ENCODE measurements around the gene DISC1.
"Not testable (repeated sequence)": the region's sequence is repeated elsewhere in the genome, so short reads cannot be mapped to it uniquely, and the experiment has no call there.

DISC1 gene

GRCh38 chr1:231728987-231729386, 102.4 kb downstream of the DISC1 start:
- DNase-seq (ENCODE audit: low read depth in 2 of 2): not testable (repeated sequence)

- DNase-seq (ENCODE audit: low read depth in 2 of 2): no peak
These were observed 103.0 kb downstream of the DISC1 start for GRCh38 chr1:231729544-231729943.

- no peak for DNase-seq (ENCODE audit: low read depth in 2 of 2)
These were observed 104.7 kb downstream of the DISC1 start for GRCh38 chr1:231731268-231731667.

- DNase-seq (ENCODE audit: low read depth in 2 of 2): no peak
These were observed 106.5 kb downstream of the DISC1 start for GRCh38 chr1:231733063-231733462.

DNA sequence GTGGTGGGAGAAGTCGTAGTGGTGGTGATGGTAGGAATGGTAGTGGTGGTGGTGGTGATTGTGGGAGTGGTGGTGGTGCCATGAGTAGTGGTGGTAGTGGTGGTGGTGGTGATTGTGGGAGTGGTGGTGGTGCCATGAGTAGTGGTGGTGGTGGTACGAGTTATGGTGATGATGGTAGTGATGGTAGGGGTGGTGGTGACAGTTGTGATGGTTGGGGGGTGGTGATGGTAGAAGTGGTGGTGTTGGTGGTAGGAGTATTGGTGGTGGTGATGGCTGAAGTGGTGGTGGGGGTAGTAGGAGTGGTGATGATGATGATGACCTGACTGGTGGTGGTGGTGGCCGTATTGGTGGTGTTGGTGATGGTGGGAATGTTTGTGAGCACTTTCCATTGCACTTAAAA, 107.1 kb downstream of the DISC1 start:
- no peak for DNase-seq (ENCODE audit: low read depth in 2 of 2)

DNA sequence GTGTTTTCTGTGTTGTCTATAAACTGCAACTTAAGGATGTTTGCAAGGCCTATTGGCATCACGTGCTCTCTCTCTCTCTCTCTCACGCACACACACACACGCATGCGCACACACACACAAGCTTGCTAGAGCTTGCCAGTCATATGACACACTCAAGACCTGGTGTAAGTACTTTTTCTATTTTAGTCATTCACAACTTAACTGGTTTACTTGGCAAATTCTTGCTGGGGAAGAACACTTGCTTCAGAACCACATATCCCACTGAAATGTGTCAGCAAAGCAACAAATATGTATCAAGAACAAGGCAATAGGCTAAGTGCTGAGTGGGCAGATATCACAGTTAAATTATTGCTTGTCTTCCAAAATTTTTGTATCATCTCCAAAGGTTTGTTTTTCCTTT, 107.8 kb downstream of the DISC1 start:
- DNase-seq (ENCODE audit: low read depth in 2 of 2): peak in 1 of 2 donors; percentile 6

GRCh38 chr1:231735411-231735810, 108.8 kb downstream of the DISC1 start:
- DNase-seq (ENCODE audit: low read depth in 2 of 2): no peak

DNA sequence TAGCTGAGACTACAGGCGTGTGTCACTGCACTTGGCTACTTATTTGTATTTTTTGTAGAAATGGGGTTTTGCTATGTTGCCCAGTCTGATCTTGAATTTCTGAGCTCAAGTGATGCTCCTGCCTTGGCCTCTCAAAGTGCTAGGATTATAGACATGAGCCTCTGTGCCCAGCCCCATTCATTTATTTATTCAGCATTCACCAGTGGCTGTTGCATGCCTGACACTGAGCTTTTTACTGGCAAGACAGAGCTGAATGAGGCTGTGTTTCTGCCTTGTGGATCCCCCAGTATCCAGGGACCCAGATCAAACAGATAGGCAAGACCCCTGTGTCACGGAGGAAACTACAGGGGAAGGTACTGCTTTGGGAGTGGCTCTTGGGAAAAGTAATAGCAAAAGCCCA, 109.4 kb downstream of the DISC1 start:
- no peak for DNase-seq (ENCODE audit: low read depth in 2 of 2)

GRCh38 chr1:231736464-231736863, 109.9 kb downstream of the DISC1 start:
- no peak for DNase-seq (ENCODE audit: low read depth in 2 of 2)

DNA sequence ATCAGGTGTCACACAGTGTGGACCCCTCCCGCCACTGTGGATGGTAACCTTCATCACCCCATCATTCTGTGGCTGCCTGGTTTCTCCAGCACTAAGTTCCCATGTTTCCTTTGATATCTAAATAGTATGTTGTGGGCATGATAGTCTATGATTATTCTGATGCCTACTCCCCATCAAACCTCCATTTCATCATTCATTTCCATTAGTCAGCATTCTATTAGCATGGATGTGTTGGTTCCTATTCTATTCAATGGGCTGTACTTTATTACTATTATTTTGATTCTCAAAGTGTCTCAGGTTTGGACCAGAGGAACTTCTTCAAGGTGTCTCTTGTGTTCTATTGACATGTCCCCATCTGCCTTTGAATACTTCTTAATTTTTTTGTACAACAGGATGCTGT, 112.0 kb downstream of the DISC1 start:
- DNase-seq (ENCODE audit: low read depth in 2 of 2): no peak

- no peak for DNase-seq (ENCODE audit: low read depth in 2 of 2)
These were observed 117.4 kb downstream of the DISC1 start for GRCh38 chr1:231743966-231744365.

GRCh38 chr1:231748760-231749415, 122.3 kb downstream of the DISC1 start:
- DNase-seq (ENCODE audit: low read depth in 2 of 2): no peak

- DNase-seq (ENCODE audit: low read depth in 2 of 2): no peak
These were observed 123.7 kb downstream of the DISC1 start for GRCh38 chr1:231750296-231750695.

DNA sequence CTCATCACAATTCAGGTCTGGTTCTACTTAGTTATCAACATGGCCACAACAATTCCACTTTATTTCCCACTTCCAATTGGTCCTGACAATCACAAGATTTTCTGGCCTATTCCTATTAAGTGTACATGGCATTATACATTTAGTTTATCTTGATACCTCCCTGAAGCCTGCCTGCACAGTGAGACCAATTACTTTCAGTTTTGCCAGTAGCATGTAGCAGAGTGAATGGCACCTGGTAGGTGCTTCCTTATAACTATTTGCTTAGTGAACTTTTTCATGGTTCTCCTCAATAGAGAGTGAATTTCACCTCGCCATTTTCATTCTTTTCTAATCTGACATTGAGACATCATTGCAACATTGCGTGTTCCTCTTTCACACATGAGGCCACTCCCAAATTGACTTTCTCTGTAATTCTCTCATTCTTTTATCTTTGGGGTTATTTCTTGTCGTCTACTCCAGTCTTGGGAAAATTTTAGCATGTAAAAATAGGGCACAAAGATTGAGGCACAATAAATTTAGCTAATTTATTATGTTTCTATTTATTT, 124.3 kb downstream of the DISC1 start:
- no peak for DNase-seq (ENCODE audit: low read depth in 2 of 2)

DNA sequence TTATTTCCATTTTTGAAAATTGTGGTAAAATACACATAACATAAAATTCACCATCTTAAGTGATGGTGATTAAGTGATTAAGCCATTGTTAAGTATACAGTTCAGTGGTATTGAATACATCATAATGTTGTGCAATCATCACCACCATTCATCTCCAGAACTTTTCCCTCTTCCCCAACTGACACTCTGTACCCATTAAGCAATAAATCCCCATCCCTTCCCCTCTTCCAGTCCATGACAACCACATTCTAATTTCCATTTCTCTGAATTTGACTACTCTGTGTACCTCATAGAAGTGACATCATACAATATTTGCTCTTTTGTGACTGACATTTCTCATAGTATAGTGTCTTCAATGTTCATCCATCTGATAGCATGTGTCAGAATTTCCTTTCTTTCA, 124.8 kb downstream of the DISC1 start:
- DNase-seq (ENCODE audit: low read depth in 2 of 2): no peak

- no peak for DNase-seq (ENCODE audit: low read depth in 2 of 2)
These were observed 126.7 kb downstream of the DISC1 start for GRCh38 chr1:231753313-231753712.

DNA sequence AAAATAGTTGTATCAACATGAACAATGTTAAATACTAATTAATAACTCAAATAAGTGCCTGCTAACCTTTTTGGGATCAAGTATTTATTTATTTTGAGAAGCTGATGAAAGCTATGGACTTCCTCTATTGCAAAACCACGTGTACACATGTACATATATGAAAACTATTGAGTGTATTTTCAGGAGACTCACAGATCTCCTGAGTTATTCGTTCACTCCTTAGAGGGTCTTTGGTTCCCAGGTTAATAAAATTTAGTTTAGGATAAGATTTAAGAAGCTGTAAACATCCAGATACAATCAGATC, 130.5 kb downstream of the DISC1 start:
- no peak for DNase-seq (ENCODE audit: low read depth in 2 of 2)

- DNase-seq (ENCODE audit: low read depth in 2 of 2): no peak
These were observed 131.2 kb downstream of the DISC1 start for GRCh38 chr1:231757759-231758158.

DNA sequence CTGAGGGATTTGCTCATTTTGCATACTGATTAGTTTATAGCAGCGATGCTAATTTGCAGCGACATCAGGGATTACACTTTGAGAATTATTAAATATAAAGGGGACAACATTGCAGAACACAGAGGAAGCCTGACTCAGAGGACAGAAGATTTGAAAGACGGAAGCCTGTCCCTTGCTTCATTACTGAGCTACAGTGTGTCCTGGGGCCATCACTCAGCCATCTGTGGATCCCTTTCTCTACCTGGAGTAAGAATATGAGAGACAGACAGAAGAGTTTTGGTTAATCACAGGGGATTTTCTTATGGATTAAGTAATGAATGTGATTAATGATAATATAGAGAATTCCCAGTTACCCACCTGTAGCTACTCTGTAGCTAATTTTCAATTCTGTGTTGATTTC, 134.7 kb downstream of the DISC1 start:
- DNase-seq (ENCODE audit: low read depth in 2 of 2): no peak

DNA sequence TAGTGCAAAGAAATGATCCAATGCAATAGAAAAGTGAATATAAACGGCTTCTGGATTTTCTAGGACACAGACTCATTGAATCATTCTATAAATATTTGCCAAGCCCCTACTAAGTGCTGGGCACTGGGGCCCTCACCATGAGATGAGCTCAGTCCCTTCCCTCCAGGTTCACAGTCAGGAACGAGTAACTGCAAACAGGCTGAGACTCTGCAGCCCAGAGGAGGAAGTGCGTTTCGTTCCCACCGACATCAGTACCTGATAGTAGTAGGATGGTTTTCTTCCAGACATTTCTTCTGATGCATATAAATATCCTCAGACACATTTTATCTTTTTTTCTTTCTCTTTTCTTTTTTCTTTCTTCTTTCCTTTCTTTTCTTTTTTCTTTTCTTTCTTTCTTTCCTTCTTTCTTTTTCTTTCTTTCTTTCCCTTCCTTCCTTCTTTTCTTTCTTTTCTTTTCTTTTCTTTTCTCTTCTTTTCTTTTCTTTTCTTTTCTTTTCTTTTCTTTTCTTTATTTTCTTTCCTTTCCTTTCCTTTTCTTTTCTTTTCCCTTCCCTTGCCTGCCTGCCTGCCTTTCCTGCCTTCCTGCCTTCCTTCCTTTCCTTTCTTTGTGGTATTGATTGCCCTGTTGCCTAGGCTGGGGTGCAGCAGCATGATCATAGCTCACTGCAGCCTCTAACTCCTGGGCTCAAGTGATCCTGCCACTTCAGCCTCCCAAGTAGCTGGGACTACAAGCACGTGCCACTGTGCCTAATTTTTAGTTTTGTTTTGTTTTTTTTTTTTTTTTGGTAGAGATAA, 135.4 kb downstream of the DISC1 start:
- no peak for DNase-seq (ENCODE audit: low read depth in 2 of 2)

DNA sequence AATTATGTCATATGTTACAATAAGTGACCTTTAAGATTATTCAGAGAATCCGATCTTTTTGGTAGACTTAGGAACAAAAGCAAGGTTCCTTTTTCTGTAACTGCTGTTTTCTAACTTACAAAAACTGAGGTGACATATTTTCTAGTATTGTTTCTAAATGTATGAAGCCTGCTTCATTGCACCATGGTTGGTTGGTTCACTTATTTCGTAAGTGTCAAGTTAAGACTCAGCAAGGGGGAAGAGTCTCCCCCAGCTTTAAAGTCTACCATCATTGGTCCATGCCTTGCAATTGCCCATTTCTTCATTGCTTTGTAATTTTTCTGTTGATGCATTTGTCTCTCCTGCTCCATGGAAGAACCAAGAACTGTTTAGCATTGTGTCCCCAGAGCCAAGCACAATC, 136.9 kb downstream of the DISC1 start:
- no peak for DNase-seq (ENCODE audit: low read depth in 2 of 2)

DNA sequence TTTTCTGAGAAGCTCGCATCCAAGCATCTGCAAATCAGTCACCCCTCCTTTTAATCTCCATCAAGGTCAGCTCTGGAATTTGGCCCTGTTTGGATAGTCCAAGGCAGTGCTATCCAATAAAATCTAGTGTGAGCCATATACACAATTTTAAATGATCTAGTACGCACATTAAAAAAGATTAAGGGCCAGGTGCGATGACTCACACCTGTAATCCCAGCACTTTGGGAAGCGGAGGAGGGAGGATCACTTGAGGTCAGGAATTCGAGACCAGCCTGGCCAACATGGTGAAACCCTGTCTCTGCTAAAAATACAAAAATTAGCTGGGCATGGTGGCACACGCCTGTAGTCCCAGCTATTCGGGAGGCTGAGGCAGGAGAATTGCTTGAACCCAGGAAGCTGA, 139.2 kb downstream of the DISC1 start:
- not testable (repeated sequence) for DNase-seq (ENCODE audit: low read depth in 2 of 2)

- DNase-seq (ENCODE audit: low read depth in 2 of 2): no peak
These were observed 140.9 kb downstream of the DISC1 start for GRCh38 chr1:231767471-231767870.

All from stimulated activated CD4-positive, alpha-beta T cell treated with anti-CD3 and anti-CD28 coated beads, Interleukin-15, amount 100 ng/mL, for 48 hours (primary cell).